Tongue (tissue), 2 donors: ENCODE results near the gene STAT5B. TPM values are rescaled to one million over a fixed set of nuclear protein-coding genes. Genes with fewer than 3 reads are reported as not detected.
A peak's percentile ranks its signal among the peaks of the same experiment; 100 is the strongest.
"Not testable (repeated sequence)": the region's sequence is repeated elsewhere in the genome, so short reads cannot be mapped to it uniquely, and the experiment has no call there.

Source experiments
- DNase-seq: peaks from one replicate; pipeline ENCODE4 v3.0.0-alpha.2; 2015
- total RNA-seq: library from RNA; depleted of rRNA; stranded (reverse); fragments of >200 nt; gene quantifications from one replicate; pipeline ENCODE4 v1.2.3, GENCODE V29; 2014

Gene STAT5B
- total RNA-seq, 1 donor from 2014 or later, result 63.7 TPM

- DNase-seq, result no peak
These were observed 82.8 kb downstream of the STAT5B start for GRCh38 chr17:42193216-42193968.

- DNase-seq, result no peak
These were observed 83.7 kb downstream of the STAT5B start for GRCh38 chr17:42192189-42193126.

GRCh38 chr17:42191275-42191608 lies 84.9 kb downstream of the STAT5B start:
- no peak for DNase-seq

GRCh38 chr17:42190491-42191274 lies 85.5 kb downstream of the STAT5B start:
- no peak for DNase-seq

GRCh38 chr17:42189651-42189965 lies 86.6 kb downstream of the STAT5B start:
- no peak for DNase-seq

GRCh38 chr17:42188749-42189650 lies 87.2 kb downstream of the STAT5B start:
- DNase-seq, result no peak

GRCh38 chr17:42187833-42188232 lies 88.4 kb downstream of the STAT5B start:
- no peak for DNase-seq

GRCh38 chr17:42186191-42186590 lies 90.0 kb downstream of the STAT5B start:
- DNase-seq, result not testable (repeated sequence)

- DNase-seq, result no peak
These were observed 90.6 kb downstream of the STAT5B start for GRCh38 chr17:42185621-42185930.

GRCh38 chr17:42184713-42185620 lies 91.2 kb downstream of the STAT5B start, which contains the start of gene HCRT:
HCRT (minus strand) TSS chr17:42185452; CDS start chr17:42185365, 87 bp downstream.
- DNase-seq, result no peak

GRCh38 chr17:42183741-42184711 lies 92.2 kb downstream of the STAT5B start:
- peak; percentile 84 for DNase-seq

GRCh38 chr17:42182927-42183734 lies 93.1 kb downstream of the STAT5B start:
- no peak for DNase-seq

- DNase-seq, result no peak
These were observed 94.4 kb downstream of the STAT5B start for GRCh38 chr17:42181851-42182207.

- peak; percentile 44 for DNase-seq
These were observed 95.0 kb downstream of the STAT5B start, which contains the start of gene KCNH4 for GRCh38 chr17:42180922-42181850. KCNH4 (minus strand) TSS chr17:42181142; CDS start chr17:42180945, 197 bp downstream.

GRCh38 chr17:42180411-42180921 lies 95.7 kb downstream of the STAT5B start:
- DNase-seq, result no peak

GRCh38 chr17:42179911-42180410 lies 96.2 kb downstream of the STAT5B start:
- DNase-seq, result peak; percentile 82

- no peak for DNase-seq
These were observed 96.9 kb downstream of the STAT5B start for GRCh38 chr17:42179335-42179734.
